Measurements from ENCODE around the gene LYG2.

The LYG2 gene

GRCh38 chr2:99275882-99276281 is 20.4 kb upstream of the LYG2 start:
- no peak for TF ChIP-seq CTCF (IDR thresholded peaks at IDR 0.05; ENCODE audit: low read depth, low read length)
- no peak for DNase-seq (ENCODE audit: low read depth, low spot score)
- no peak overlapping the region for H3K4me3 ChIP-seq (ENCODE audit: low read depth, low read length)
- in situ Hi-C loops (cut with HindIII; ENCODE audit: low sequenced_read_pairs): no loop called here

DNA sequence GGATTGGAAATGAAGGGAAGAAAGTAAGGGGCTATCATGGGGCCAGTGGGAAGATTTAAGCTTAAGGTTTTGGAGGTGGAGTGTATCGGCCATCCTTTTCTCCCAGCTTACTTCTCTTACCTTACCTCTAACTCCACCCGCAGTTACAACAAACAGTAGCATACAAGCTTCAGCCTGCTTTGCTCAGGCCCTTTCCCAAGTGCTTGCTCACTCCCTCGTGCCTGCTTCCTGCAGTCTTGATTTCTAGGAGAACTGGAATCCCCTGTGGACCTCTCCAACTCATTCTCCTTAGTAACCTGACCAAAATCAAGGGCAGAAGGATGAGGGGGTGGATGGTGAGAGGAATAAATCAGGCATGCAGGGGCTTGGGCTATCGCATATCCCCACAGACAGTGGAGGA is 5.8 kb upstream of the LYG2 start:
- no peak for DNase-seq (ENCODE audit: low read depth, low spot score)
- in situ Hi-C loops (cut with HindIII; ENCODE audit: low sequenced_read_pairs): no loop called here
- H3K4me3 ChIP-seq (ENCODE audit: low read depth, low read length): no peak overlapping the region
- no peak for TF ChIP-seq CTCF (IDR thresholded peaks at IDR 0.05; ENCODE audit: low read depth, low read length)

GRCh38 chr2:99260184-99260583 is 4.7 kb upstream of the LYG2 start:
- TF ChIP-seq CTCF (IDR thresholded peaks at IDR 0.05; ENCODE audit: low read depth, low read length): no peak
- DNase-seq (ENCODE audit: low read depth, low spot score): no peak
- in situ Hi-C loops (cut with HindIII; ENCODE audit: low sequenced_read_pairs): no loop called here
- no peak overlapping the region for H3K4me3 ChIP-seq (ENCODE audit: low read depth, low read length)

DNA sequence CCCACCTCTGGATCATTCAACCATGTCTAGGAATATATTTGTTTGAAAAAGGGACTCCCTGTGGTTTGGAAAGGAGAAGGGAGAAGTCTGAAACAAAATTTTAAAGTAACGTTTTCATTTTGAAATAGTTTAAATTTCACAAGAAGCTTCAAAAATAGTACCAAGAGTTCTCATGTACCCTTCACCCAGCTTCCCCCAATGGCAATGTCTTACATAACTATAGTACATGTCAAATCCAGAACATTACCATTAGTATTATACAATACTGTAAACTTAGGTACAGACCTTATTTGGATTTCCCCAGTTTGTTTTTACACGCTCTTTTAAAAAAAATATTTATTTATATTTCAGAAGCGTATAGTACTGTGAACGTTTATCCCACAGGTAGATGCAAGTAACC is 4.0 kb upstream of the LYG2 start:
- no peak overlapping the region for H3K4me3 ChIP-seq (ENCODE audit: low read depth, low read length)
- no peak for DNase-seq (ENCODE audit: low read depth, low spot score)
- in situ Hi-C loops (cut with HindIII; ENCODE audit: low sequenced_read_pairs): no loop called here
- no peak for TF ChIP-seq CTCF (IDR thresholded peaks at IDR 0.05; ENCODE audit: low read depth, low read length)

DNA sequence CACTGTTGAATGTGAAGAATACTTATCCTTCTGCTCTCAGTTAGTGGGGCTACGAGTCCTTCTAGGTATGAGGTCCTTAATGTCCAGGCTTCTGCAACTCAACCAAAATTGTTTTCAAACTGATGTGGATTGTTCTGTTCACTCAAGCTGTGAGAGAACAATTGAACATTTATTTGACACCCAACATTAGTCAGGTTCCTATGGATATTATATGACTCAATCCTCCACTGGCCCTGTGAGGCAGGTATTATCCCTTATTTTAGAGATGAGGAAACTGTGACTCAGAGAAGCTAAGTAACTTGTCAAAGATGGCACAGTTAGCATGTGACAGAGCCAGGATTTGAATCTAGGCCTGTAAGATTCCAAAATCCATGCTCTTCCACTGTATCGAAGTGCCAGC is 1.2 kb upstream of the LYG2 start:
- DNase-seq (ENCODE audit: low read depth, low spot score): peak; percentile 8
- in situ Hi-C loops (cut with HindIII; ENCODE audit: low sequenced_read_pairs): no loop called here
- no peak for TF ChIP-seq CTCF (IDR thresholded peaks at IDR 0.05; ENCODE audit: low read depth, low read length)
- no peak overlapping the region for H3K4me3 ChIP-seq (ENCODE audit: low read depth, low read length)

DNA sequence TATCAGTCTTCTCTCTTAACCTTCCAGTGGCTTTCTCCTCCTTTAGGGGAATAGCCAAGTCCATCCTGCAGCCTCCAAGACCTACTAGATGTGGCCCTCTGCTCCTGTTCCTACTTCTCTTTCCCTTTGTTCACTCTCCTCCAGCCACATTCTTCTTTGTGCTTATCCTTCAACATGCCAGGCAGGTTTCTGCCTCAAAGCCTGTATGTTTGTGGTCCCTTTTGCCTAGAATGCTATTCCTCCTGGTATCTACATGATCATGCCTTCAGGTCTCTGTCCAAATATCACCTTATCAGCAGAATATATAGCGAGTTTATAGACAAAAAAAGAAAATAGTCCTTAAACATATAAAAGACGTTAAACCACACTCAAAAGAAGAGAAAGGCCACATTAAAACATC is 5.5 kb downstream of the LYG2 start:
- DNase-seq (ENCODE audit: low read depth, low spot score): no peak
- TF ChIP-seq CTCF (IDR thresholded peaks at IDR 0.05; ENCODE audit: low read depth, low read length): no peak
- in situ Hi-C loops (cut with HindIII; ENCODE audit: low sequenced_read_pairs): no loop called here
- H3K4me3 ChIP-seq (ENCODE audit: low read depth, low read length): no peak overlapping the region

DNA sequence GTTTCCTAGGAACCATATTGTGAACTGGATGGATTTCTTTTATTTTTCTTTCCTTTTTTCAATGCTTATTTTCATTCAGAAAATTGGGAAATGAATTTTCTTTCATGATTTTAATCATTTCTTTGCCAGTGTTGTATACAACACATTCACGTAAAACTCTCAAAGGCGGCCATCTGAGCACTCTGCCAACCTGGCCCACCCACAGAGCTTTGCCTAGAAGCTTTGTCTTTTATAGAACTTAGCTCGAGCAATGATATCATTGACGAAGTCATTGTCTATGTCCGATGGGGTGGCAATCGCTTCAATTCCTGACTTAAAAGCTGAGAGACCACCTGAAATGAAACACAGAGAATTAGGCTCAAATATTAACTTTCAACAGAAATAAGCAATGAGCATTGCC is 13.3 kb downstream of the LYG2 start:
- no peak for DNase-seq (ENCODE audit: low read depth, low spot score)
- H3K4me3 ChIP-seq (ENCODE audit: low read depth, low read length): no peak overlapping the region
- in situ Hi-C loops (cut with HindIII; ENCODE audit: low sequenced_read_pairs): no loop called here
- TF ChIP-seq CTCF (IDR thresholded peaks at IDR 0.05; ENCODE audit: low read depth, low read length): no peak
